GM12878 (cell line): ENCODE data around the gene PDZK1IP1. TPM values are rescaled to one million over a fixed set of nuclear protein-coding genes. Genes with fewer than 3 reads are reported as not detected.

ENCODE experiments used
- ATAC-seq: fragments of 200-7000 bp; cut with Tn5 transposase; 3 replicates; pipeline ENCODE4 v1.9.1; 2020; ENCODE audit warnings: mild to moderate bottlenecking, moderate library complexity
- BruUV-seq: library from RNA; stranded (reverse); fragments of 400-500 nt; replicated peaks from 2 replicates; lab custom pipeline; 2021; lab: Mats Ljungman, UMichigan
- CTCF ChIA-PET: fragments of 300-600 bp; sonication (Branson Sonifier 250); formaldehyde crosslinking; extraction: SDS; loops from one replicate; lab custom pipeline; 2021; ENCODE audit warnings: inconsistent platforms; lab: Yijun Ruan, JAX
- POLR2A ChIA-PET: fragments of 350-600 bp; formaldehyde crosslinking; extraction: SDS; loops from one replicate; lab custom pipeline; 2021; ENCODE audit warnings: inconsistent platforms; lab: Charles Lee
- RAD21 ChIA-PET: fragments of 300-600 bp; sonication (Branson Sonifier 250); formaldehyde crosslinking; loops from one replicate; lab custom pipeline; 2023; ENCODE audit warnings: antibody characterized with exemption; ENCODE audit not compliant: unreplicated experiment; lab: Charles Lee
- SMC1A ChIA-PET: fragments of 300-600 bp; sonication (Branson Sonifier 250); formaldehyde crosslinking; loops from one replicate; lab custom pipeline; 2023; ENCODE audit not compliant: unreplicated experiment, uncharacterized antibody; lab: Charles Lee
- DNase-seq: peaks from one replicate; pipeline ENCODE4 v3.0.0-alpha.2; 2011; ENCODE audit warnings: low read depth, low spot score
- FAIRE-seq: peaks from 3 replicates; lab custom pipeline; 2011; peaks lifted over from hg19 to GRCh38; lab: Jason Lieb, UNC
- H2AFZ ChIP-seq: 2 replicates; pipeline ENCODE4 v1.6.0; 2011; ENCODE audit warnings: low read depth, low read length, control low read depth; ENCODE audit not compliant: control insufficient read depth
- H3K27ac ChIP-seq: 2 replicates; pipeline ENCODE4 v1.5.1; 2011; ENCODE audit warnings: control low read depth; ENCODE audit not compliant: control insufficient read depth, insufficient read depth
- H3K27me3 ChIP-seq, 2 experiments: replicated peaks in 1 of 2; 2 replicates each; pipeline versions ENCODE4 v1.6.0 to v1.6.1; 2011; ENCODE audit warnings: low read length in 1 of 2; ENCODE audit not compliant: control insufficient read depth in 2 of 2, insufficient read depth in 2 of 2
- H3K36me3 ChIP-seq, 2 experiments: 2 replicates each; pipeline ENCODE4 v1.5.1; 2011; ENCODE audit warnings: low read length in 1 of 2; ENCODE audit not compliant: control insufficient read depth in 2 of 2, insufficient read depth in 2 of 2
- H3K4me1 ChIP-seq: 2 replicates; pipeline ENCODE4 v1.6.1; 2011; ENCODE audit warnings: mild to moderate bottlenecking, low read length, moderate library complexity, mixed read lengths; ENCODE audit not compliant: control insufficient read depth, insufficient read depth
- H3K4me2 ChIP-seq: 2 replicates; pipeline ENCODE4 v1.6.0; 2011; ENCODE audit warnings: control low read depth; ENCODE audit not compliant: control insufficient read depth, insufficient read depth
- H3K4me3 ChIP-seq: fragments of 200-600 bp; sonication (generic); 2 replicates; pipeline ENCODE4 v1.5.1; 2016
- H3K79me2 ChIP-seq: 2 replicates; pipeline ENCODE4 v1.6.0; 2011; ENCODE audit warnings: low read length; ENCODE audit not compliant: control insufficient read depth, insufficient read depth
- H3K9ac ChIP-seq: 2 replicates; pipeline ENCODE4 v1.8.0; 2011; ENCODE audit warnings: low read length, control low read depth, mixed read lengths; ENCODE audit not compliant: control insufficient read depth, insufficient read depth
- H3K9me3 ChIP-seq: replicated peaks from 3 replicates; pipeline ENCODE4 v1.5.1; 2011; ENCODE audit warnings: mild to moderate bottlenecking, low read length; ENCODE audit not compliant: control insufficient read depth, insufficient read depth
- H4K20me1 ChIP-seq: 2 replicates; pipeline ENCODE4 v1.6.0; 2011; ENCODE audit not compliant: control insufficient read depth, insufficient read depth
- ATF7 ChIP-seq: fragments of 450-650 bp; IDR thresholded peaks from 2 replicates; pipeline ENCODE4 v1.6.1; 2016; ENCODE audit warnings: low read depth, mild to moderate bottlenecking
- BMI1 ChIP-seq: fragments of 450-650 bp; IDR thresholded peaks from 2 replicates; pipeline ENCODE4 v1.6.1; 2016; ENCODE audit warnings: mild to moderate bottlenecking, moderate library complexity, borderline replicate concordance
- CTCF ChIP-seq, 3 experiments: IDR thresholded peaks in 2 of 3; conservative IDR thresholded peaks in 1 of 3; 2 replicates each; pipeline ENCODE4 v1.5.1; 2011; ENCODE audit warnings: low read depth in 3 of 3, low read length in 3 of 3, mild to moderate bottlenecking in 3 of 3, control low read depth in 2 of 3, moderate library complexity in 2 of 3, inconsistent platforms in 1 of 3, mixed read lengths in 1 of 3; ENCODE audit not compliant: control insufficient read depth in 2 of 3, insufficient read depth in 1 of 3; ENCODE audit errors: extremely low read depth in 1 of 3
- EGR1 ChIP-seq, 2 experiments: IDR thresholded peaks; 1 replicate in 1 of 2; 2 replicates in 1 of 2; pipeline ENCODE4 v1.6.1; 2011 to 2012; ENCODE audit warnings: low read depth in 2 of 2, low read length in 2 of 2, borderline replicate concordance in 1 of 2, mild to moderate bottlenecking in 1 of 2, moderate library complexity in 1 of 2
- ELK1 ChIP-seq: IDR thresholded peaks from 2 replicates; pipeline ENCODE4 v1.6.1; 2012; ENCODE audit warnings: low read depth, low read length, improper control_type of control experiment
- HCFC1 ChIP-seq: fragments of 150-350 bp; IDR thresholded peaks from 2 replicates; pipeline ENCODE4 v1.6.1; 2014; ENCODE audit warnings: low read length
- MXI1 ChIP-seq: fragments of 150-350 bp; IDR thresholded peaks from 2 replicates; pipeline ENCODE4 v1.6.1; 2011; ENCODE audit warnings: low read depth, mild to moderate bottlenecking, inconsistent platforms, low read length, improper control_type of control experiment
- SREBF2 ChIP-seq: IDR thresholded peaks from 2 replicates; pipeline ENCODE4 v1.6.1; 2012; ENCODE audit warnings: mild to moderate bottlenecking, low read length
- WGBS: methylation state at CpG from one replicate; pipeline ENCODE4 v1.1.6; 2016; ENCODE audit warnings: low lambda C conversion rate; ENCODE audit not compliant: insufficient replicate concordance, insufficient coverage; ENCODE audit errors: missing lambda C conversion rate; 5-methylcytosine and 5-hydroxymethylcytosine counted together
- in situ Hi-C: fragments of 300-500 bp; cut with MboI; formaldehyde crosslinking; loops from 9 replicates; pipeline ENCODE4 v1.14.3; 2018; ENCODE audit warnings: mixed read lengths
- intact Hi-C: fragments of 100-400 bp; cut with micrococcal nuclease; formaldehyde crosslinking; loops from one replicate; pipeline ENCODE4 v1.14.2; 2022; ENCODE audit not compliant: unreplicated experiment
- polyA plus RNA-seq, 11 experiments: library from polyadenylated mRNA; depleted of rRNA in 4 of 11; unstranded in 6 of 11; stranded (reverse) in 5 of 11; fragments of >200 nt; fragmentation: Nextera tagmentation in 4 of 11; fragmentation: Illumina TruSeq in 1 of 11; extraction: Ambion mirVana in 4 of 11; extraction: Trizol in 1 of 11; gene quantifications; 1 replicate in 1 of 11; 2 replicates in 10 of 11; pipeline versions ENCODE4 v1.2.1 to v1.2.3, GENCODE V29; 2011 to 2016; ENCODE audit warnings: inconsistent platforms in 2 of 11, missing spikeins in 2 of 11, low read depth in 1 of 11
- total RNA-seq, 4 experiments: library from RNA; depleted of rRNA in 3 of 4; stranded (reverse); fragments of >200 nt in 3 of 4; fragmentation: Illumina TruSeq in 1 of 4; extraction: Trizol in 1 of 4; gene quantifications; 2 replicates each; pipeline versions ENCODE4 v1.2.1 to v1.2.3, GENCODE V29; 2013 to 2021
- TF ChIP-seq, protein P1 (sequence below): fragments of 450-650 bp; conservative IDR thresholded peaks from 2 replicates; pipeline ENCODE4 v1.6.1; 2017; ENCODE audit warnings: mild to moderate bottlenecking, moderate library complexity
- TF ChIP-seq, protein P2 (sequence below): fragments of 450-650 bp; IDR thresholded peaks from 2 replicates; pipeline ENCODE4 v1.6.1; 2018; ENCODE audit warnings: borderline replicate concordance, mild to moderate bottlenecking; ENCODE audit not compliant: partially characterized antibody

PDZK1IP1 gene
- total and polyA plus RNA-seq, 10 of the 15 experiments (the other 5 are each of a cell fraction or from before 2014, with no cell fraction given), result not detected

- no peak for ATAC-seq
- H3K27me3 ChIP-seq, result no peaks in the 10 kb centered on the region; a peak in 1 of 4 replicates
- H3K4me3 ChIP-seq, result no peak overlapping the region
- in situ Hi-C loops (no loop called here), intact Hi-C loops (no loop called here)
- H3K27ac ChIP-seq, result no peak overlapping the region
- no peaks in the 10 kb centered on the region for H3K4me1 ChIP-seq
- no peak overlapping the region for H3K9ac ChIP-seq
- ChIA-PET SMC1A (no interaction called here), CTCF (interaction anchor here (0.6 to 2.0 kb wide), 2 partner anchors 8 to 942 kb away, joined by 3 to 12 read pairs; no protein-coding TSS in a partner anchor), RAD21 (no interaction called here), POLR2A (no interaction called here)
- FAIRE-seq, result no peak
- WGBS, result 42% methylated on average over 13 of the region's 13 CpGs
- H3K36me3 ChIP-seq, result no peaks in the 10 kb centered on the region
- no peak overlapping the region for H2AFZ ChIP-seq
- no peak for DNase-seq
- no peaks in the 10 kb centered on the region for H4K20me1 ChIP-seq
- BruUV-seq, result no TSS peak
- H3K79me2 ChIP-seq, result no peaks in the 10 kb centered on the region
- H3K9me3 ChIP-seq, result no peaks in the 10 kb centered on the region
- TF ChIP-seq, protein P1, sequence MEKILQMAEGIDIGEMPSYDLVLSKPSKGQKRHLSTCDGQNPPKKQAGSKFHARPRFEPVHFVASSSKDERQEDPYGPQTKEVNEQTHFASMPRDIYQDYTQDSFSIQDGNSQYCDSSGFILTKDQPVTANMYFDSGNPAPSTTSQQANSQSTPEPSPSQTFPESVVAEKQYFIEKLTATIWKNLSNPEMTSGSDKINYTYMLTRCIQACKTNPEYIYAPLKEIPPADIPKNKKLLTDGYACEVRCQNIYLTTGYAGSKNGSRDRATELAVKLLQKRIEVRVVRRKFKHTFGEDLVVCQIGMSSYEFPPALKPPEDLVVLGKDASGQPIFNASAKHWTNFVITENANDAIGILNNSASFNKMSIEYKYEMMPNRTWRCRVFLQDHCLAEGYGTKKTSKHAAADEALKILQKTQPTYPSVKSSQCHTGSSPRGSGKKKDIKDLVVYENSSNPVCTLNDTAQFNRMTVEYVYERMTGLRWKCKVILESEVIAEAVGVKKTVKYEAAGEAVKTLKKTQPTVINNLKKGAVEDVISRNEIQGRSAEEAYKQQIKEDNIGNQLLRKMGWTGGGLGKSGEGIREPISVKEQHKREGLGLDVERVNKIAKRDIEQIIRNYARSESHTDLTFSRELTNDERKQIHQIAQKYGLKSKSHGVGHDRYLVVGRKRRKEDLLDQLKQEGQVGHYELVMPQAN, result no peak
- TF ChIP-seq SREBF2 (no peak), ATF7 (no peak), BMI1 (no peak), CTCF (IDR thresholded peaks at IDR 0.05 in 2 of 3, conservative IDR thresholded peaks at IDR 0.05 in 1 of 3; ENCODE audit: control insufficient read depth in 2 of 3, extremely low read depth in 1 of 3, insufficient read depth in 1 of 3, low read depth in 3 of 3, low read length in 3 of 3) (no peak), HCFC1 (no peak), ELK1 (no peak), MXI1 (no peak), EGR1 (IDR thresholded peaks at IDR 0.05; ENCODE audit: borderline replicate concordance in 1 of 2, low read depth in 2 of 2, low read length in 2 of 2) (no peak)
- TF ChIP-seq, protein P2, sequence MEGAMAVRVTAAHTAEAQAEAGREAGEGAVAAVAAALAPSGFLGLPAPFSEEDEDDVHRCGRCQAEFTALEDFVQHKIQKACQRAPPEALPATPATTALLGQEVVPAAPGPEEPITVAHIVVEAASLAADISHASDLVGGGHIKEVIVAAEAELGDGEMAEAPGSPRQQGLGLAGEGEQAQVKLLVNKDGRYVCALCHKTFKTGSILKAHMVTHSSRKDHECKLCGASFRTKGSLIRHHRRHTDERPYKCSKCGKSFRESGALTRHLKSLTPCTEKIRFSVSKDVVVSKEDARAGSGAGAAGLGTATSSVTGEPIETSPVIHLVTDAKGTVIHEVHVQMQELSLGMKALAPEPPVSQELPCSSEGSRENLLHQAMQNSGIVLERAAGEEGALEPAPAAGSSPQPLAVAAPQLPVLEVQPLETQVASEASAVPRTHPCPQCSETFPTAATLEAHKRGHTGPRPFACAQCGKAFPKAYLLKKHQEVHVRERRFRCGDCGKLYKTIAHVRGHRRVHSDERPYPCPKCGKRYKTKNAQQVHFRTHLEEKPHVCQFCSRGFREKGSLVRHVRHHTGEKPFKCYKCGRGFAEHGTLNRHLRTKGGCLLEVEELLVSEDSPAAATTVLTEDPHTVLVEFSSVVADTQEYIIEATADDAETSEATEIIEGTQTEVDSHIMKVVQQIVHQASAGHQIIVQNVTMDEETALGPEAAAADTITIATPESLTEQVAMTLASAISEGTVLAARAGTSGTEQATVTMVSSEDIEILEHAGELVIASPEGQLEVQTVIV, result no peak
- no peak overlapping the region for H3K4me2 ChIP-seq
Observed at GRCh38 chr1:47186267-47187185, 3.3 kb downstream of the PDZK1IP1 start.
